ENCODE results near the gene COL8A2.

DNA sequence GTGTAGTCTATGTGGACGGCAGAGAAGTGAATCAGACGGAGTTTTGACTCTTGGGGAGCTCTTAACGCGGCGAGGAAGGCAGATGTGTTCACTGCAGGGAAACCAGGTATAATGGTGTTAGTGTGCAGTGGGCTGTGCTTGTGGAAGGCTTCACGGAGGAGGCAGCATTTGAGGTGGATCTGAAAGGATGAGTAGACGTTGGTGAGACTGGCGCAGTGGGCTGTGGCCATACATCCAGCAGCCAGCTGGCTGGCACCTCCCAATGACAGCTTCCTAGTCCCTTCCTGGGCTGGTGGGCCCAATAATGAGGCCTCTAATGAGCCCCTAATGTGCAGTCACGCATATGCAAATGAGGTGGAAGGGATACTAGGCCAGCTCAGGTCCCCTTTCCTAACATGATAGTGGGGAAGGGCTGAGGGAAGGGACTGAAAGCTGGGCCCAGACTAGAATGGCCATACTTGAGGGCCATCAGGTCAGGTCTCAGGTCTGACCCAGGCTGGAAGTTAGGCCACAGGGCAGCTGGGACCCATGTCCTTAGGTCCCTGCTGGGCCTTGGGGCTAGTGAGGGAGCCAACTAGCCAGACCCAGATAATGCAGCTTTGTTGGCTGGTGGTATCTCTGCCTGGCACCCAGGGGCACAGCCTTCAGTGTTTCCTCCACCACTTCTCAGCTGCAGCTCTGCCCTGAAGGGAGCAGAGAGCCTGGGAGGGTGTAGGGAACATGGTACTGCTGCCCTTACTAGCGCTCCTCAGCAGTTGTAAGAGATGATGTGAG is 34.8 kb upstream of the COL8A2 start:
- TF ChIP-seq CTCF (IDR thresholded peaks at IDR 0.05) (no peak), POLR2A (IDR thresholded peaks at IDR 0.05) (no peak)
